ENCODE measurements around the gene FOXL2. TPM values are rescaled to one million over a fixed set of nuclear protein-coding genes. Genes with fewer than 3 reads are reported as not detected.
"Not testable (repeated sequence)": the region's sequence is repeated elsewhere in the genome, so short reads cannot be mapped to it uniquely, and the experiment has no call there.

Gene FOXL2
- total RNA-seq, 1 donor from 2014 or later: not detected

DNA sequence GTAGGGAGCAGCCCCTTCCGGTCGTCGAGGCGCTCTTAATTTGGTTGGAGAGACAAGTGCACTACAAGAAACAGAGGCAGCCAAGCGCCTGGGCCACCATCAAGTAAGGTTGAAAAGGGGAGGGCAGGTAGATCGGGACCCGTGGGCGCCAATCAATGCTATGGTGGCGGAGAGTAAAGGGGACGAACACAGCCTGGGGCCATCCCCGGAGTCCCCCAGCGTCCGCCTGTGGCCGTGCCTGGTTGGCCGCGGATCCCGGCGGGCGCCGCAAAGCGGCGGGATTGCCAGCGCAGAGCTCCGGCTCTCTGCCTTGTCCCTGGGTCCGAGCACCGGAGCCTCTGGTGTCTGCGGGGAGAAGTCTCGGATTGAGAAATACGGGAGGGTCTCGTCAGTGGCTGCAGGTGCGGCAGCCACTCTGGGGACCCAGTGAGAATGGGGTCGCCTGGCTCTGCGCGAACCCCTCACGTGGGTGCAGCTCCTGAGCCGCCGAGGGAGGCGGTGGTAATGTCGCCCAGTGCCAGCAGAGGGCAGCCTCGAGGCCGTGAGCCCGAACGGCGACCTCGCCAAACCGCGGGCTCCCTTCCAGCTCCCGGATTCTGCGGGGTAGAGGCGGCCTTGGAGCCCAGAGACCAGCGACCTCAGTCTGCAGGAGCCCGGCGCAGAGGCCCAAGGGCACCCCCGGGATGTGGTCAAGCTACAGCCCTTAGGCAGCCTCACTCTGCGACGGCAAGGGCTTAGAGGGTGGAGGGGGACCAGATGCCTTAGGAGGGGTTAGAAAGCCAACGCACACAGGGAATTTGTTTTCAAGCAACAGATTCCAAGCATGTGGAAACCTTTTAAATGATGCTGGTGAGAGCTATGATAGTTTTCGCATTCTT is 10.8 kb downstream of the FOXL2 start:
- DNase-seq (peak; percentile 90), ATAC-seq (ENCODE audit: poor library complexity) (peak; percentile 89)
- intact Hi-C loops (cut with DNase I): loop anchor here (5.0 kb wide), 1 partner anchor 391 kb away; no protein-coding TSS in a partner anchor

DNA sequence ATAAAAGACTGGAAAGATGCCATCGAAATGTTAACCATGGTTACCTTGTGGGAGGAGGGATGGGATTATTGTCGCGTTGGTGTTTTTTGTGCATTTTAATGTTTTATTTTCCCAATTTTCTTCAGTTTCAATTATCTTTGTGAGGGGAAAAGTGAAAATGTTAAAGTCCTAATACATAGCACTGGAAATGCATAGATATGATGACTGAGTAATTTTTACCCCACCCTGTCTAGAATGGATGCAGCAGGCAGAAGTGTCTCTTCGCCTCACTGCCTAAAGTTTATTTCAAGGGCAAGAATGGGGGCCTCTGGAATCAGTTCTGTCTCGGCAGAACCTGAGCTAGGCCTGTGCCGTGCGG is 11.5 kb downstream of the FOXL2 start:
- ATAC-seq (ENCODE audit: poor library complexity) (peak; percentile 9), DNase-seq (no peak)
- intact Hi-C loops (cut with DNase I): loop anchor here (5.0 kb wide), 1 partner anchor 392 kb away; no protein-coding TSS in a partner anchor

DNA sequence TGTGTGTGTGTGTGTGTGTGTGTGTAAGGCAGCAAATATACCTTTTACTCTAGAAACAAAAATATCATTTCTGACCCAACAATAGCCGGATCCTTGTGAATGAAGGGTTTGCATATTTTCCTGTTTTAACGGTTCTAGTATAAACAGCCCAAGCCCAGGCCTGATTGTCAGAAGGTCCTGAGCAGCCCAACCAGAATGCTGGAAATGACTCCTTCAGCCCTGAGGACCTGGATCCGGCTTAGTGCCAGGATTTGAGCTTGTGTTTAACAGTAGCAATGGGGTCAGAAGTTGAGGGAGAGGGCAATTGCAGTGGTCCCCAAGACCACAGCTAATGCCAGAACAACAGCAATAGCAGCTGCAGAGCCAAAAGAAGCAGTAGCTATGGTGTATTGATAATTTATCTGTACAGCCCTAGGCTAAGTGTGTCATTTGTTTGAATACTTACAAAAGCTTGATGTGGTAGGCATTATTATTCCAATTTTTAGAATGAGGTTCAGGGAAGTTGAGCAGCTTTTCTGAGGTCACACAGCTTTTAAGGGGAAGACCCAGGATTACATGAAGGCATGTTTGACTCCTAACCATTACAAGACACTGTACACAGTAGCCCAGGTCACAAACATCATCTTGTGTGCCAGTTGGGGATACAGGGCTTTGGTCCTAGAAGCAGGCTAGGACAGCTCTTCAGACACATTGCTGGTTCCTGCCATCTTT is 12.8 kb downstream of the FOXL2 start:
- intact Hi-C loops (cut with DNase I): no loop called here
- no peak for ATAC-seq (ENCODE audit: poor library complexity)

DNA sequence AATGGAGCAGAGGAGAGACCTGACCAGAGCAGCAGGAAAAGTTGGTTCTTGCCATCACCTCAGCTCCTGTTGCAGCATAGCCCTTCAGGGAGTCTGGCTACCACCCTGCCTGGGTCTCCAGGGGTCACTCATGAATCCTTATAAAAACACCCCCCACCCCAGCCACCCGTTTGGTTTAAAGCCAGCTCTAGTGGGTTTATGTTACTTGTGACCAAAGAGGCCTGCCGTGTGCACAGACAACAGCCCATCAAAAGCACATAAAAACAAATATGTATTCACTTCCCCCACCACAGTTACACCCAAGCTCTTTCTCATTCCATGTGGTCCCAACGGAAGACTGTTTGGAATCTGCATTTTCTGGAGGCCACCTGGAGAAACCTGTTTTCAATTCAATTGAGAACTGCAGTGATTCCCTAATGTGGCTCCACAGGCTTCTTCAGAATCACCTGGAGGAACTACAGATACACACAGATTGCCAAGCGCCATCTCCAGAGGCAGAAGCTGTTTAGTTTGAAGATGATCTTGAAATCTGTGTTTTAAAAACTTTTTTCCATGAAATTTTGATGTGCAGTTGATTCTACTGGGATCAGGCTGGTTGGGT is 13.8 kb downstream of the FOXL2 start:
- intact Hi-C loops (cut with DNase I): no loop called here
- ATAC-seq (ENCODE audit: poor library complexity) (no peak), DNase-seq (no peak)

More for the DNA sequence above, 12.8 kb downstream of the FOXL2 start:
- DNase-seq: no peak

DNA sequence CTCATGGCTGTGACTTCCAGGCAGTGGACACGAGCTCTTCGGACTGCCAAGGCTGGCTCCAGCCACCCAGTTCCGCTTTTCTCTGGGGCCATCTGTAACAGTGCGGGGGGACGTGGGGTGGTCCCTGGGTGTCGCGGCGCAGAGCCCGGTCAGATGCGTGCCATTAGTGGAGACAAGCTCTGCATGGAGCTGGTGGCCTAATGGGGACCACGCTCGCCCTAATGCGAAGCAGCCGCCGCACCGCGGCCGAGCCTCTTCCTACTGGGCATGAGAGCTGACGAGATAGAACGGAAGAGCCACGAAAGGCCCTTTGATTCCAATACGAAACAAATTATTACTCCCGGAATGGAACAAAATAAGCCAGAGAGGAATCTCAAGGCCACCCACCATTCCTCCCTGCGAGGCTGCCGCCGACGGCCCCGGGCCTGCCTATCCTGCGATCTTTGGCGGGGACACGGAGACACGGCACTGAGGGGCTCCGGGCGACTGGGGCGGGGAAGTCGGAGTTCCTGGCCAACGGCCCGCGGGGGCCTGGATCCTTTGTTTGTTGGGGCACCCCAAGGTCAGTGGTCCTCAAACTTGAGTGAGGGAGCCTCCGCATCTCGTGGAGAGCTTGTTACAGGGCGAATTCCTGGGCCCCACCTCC is 18.1 kb downstream of the FOXL2 start:
- intact Hi-C loops (cut with DNase I): no loop called here
- ATAC-seq (ENCODE audit: poor library complexity): no peak

DNA sequence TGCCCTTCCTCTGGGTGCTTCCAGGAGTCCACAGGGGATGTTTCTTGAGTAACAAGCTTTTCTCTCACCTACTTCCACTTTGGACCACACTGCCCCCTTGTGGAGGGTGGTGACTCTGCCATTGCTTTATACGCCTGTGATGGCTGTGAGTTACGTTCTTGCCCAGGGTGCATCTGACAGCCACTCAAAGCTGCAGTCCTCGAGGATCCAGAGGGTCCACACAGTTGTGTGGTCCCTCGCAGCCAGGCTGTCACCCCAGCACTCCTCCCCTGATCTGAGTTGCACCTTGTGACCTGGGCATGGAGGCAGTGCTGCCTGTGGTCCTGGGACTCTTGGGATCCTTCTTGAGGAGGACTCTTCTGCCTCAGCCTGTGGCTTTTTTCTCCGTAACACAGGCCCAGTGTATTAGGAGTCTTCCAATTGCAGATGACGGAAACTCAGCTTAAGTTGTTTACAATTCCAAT is 23.4 kb downstream of the FOXL2 start:
- intact Hi-C loops (cut with DNase I): no loop called here

More for the DNA sequence above, 18.1 kb downstream of the FOXL2 start:
- no peak for DNase-seq

DNA sequence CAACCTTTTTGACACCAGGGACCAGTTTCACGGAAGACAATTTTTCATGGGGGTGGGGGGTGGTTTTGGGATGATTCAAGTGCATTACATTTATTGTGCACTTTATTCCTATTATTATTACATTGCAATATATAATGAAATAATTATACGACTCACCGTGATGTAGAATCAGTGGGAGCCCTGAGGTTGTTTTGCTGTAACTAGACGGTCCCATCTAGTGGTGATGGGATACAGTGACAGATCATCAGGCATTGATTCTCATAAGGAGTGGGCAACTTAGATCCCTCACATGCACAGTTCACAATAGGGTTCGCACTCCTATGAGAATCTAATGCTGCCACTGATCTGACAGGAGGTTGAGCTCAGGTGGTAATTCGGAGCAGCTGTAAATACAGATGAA is 24.5 kb downstream of the FOXL2 start:
- DNase-seq; intact Hi-C loops (cut with DNase I); ATAC-seq (ENCODE audit: poor library complexity): not testable (repeated sequence)

More for the DNA sequence above, 23.4 kb downstream of the FOXL2 start:
- ATAC-seq (ENCODE audit: poor library complexity) (peak; percentile 81), DNase-seq (peak; percentile 84)

DNA sequence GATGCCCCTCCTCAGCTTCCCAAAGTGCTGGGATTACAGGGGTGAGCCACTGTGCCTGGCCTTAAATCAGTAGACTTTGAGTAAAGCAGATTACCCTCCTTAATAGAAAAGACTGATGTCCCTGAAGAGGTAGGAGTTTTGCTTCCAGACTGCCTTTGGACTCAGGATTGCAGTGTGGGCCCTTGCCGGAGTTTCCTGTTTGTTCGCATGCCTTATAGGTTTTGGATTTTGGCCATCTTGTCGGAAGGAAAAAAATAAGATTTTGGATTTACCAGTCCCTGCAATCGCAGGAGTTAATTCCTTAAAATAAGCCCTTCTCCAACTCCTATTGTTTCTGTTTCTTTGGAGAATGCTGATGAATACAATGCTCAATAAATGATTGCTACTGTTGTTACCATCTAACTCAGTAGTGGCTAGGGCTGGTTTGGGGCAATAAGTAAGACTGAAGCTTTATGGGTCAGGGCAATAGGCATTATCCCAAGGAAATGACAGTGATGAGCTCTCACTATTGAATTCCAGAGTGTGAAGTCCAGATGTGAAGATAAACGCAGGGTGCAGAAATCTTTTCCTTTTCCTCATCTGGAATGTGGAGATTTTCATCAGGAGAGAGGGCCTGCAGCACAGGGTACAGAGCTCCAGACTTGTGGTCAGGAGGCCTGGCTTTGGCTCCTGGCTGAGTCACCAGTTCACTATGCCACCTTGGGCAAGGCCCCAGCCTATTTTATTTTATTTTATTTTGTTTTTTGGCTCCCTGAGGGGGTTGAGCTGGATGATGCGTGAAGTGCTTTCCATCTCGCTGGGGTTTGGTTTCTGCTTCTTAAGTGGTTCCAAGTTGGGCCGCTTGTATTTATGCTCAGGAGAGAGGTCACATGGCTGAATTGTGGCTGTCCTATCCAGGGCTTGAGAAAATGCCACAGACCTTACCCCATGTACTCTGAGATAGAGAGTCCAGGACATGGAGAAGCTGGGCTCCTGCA is 25.3 kb downstream of the FOXL2 start:
- DNase-seq (no peak), ATAC-seq (ENCODE audit: poor library complexity) (no peak)
- intact Hi-C loops (cut with DNase I): no loop called here

DNA sequence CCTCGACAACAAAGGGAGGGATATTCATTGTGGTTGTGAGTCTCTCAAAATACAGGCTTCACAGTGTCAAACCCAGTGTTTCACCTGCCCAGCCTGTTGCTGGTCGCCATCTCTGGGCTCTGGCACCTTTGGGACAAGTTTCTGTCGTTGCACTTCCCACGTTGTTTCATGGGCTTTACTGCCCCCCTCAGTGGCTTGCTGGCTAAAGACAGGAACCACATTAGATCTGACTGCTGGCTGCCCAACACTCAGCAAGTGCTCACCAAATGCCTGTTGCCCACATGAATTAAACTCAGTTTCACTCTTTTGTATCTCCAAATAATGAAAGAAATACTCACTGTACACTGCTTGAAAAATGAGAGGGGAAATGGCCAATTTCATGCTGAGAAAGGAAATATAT is 27.6 kb downstream of the FOXL2 start:
- intact Hi-C loops (cut with DNase I): loop anchor here (5.0 kb wide), 1 partner anchor 222 kb away; no protein-coding TSS in a partner anchor
- DNase-seq (no peak), ATAC-seq (ENCODE audit: poor library complexity) (no peak)

DNA sequence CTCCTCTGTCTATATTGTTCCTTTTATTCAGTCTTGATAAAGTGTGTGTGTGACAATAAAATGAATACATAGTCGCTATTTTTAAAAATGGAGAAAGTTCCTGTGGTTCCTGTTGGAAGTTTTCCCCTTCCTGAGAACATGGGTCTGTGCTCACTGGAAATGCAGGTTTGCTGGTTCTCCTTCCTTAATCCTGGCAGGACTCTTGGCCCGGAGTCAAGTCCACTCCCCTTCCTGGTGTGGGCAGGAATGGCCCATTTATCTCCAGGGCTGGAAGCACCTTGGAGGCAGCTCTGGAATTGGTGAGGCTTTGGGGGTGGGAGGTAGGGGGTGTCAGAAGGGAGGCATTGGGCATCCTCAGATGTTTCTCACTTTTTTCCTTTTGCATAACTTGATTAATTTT is 30.1 kb downstream of the FOXL2 start:
- DNase-seq: no peak
- ATAC-seq (ENCODE audit: poor library complexity): no peak

DNA sequence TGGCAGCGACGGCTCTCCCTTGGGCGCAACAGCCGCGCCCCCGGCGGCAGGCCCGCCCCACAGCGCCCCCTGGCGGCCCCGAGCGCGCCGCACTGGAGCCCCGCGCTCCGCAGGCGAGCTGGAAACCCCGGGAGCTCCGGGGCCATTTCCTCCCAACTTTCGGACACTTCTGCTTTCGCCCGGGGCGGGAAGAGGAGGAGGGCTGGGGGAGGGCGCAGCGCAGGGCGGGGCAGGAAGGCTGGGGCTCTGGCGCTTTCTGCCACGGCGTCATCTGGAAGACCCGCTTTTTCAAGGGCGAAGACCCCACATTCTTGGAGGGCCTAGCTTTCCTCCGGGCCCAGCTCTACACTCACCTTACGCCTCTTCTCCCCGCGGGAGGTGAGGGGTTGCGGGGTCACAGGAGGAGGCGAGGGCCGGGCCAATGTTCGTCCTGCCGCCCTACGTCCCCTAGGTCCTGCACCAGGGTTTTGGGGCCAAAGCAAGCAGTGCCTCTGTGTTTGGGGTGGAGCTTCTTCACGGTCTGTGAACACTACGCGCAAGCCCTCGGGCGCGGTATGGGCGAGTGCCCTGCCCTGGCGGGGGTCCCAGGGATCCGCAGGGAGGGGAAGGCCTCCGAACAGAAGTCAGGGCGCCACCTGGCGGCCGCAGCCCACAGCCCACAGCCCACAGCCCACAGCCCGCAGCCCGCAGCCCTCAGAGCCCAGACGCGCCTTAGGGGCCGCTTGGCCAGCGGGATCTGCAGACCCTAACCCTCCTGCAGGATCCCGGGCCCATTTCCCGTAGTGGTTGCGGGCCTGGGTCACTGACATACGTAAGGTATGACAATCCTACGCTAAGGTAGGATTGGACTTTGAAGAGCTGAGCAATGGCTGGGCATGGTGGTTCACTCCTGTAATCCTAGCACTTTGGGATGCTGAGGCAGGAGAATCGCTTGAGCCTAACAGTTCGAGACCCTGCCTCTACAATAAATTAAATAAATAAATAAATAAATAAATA is 31.1 kb downstream of the FOXL2 start:
- DNase-seq (peak; percentile 97), ATAC-seq (ENCODE audit: poor library complexity) (peak; percentile 97)
- intact Hi-C loops (cut with DNase I): loop anchor here (2.0 to 5.0 kb wide), 2 partner anchors 218 to 321 kb away; partner anchors contain the start of gene CEP70

More for the DNA sequence above, 30.1 kb downstream of the FOXL2 start:
- intact Hi-C loops (cut with DNase I): loop anchor here (5.0 kb wide), 1 partner anchor 220 kb away; no protein-coding TSS in a partner anchor

DNA sequence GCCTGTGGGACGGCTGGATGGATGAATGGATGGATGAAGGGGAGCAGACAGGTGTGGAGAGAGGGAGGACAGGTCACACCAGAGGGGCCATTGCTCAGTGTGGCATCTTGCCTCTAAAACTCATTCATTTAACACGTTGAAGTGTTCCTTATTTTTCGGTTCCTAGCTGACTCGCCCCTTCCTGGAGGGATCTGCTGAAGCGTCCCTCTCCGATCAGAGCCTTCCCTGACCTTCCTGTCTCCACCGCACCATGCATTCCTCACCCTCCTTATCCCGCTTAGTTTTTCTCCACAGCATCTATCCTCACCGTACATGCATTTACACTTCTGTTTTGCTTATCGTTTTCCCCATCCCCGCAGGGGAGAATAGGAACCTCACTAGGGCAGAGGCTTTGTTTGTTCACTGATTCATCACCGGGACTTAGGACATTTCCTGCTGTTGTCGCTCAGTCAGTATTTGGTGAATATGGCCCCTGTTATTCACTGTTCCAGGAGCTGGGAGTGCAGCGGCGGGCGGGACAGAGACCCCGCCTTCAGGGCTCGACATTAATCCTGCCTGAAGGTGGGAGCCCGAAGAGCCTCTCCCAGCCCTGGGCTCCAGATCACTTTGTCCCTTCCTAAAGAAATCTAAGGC is 32.0 kb downstream of the FOXL2 start:
- intact Hi-C loops (cut with DNase I): loop anchor here (2.0 to 5.0 kb wide), 3 partner anchors 78 to 320 kb away; partner anchors contain the start of gene CEP70
- DNase-seq (no peak), ATAC-seq (ENCODE audit: poor library complexity) (no peak)

DNA sequence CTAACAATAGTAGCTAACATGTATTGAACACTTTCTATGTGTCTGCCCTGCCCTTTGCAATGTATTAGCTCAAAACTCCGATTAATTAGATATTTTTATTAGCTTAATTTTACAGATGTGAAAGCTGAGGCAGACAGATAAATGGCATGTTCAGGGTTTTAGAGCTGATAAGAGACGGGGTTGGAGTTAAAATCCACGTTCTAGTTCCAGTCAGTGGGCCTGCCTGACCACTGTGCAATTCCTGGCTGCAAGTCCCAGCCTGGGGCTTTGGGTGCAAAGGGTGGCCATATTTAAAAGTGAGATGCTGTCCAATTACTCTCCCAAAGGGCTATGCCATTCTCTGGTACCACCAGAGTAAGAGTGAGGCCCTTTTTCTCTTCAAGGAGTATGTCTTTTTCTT is 33.2 kb downstream of the FOXL2 start:
- DNase-seq (no peak), ATAC-seq (ENCODE audit: poor library complexity) (no peak)
- intact Hi-C loops (cut with DNase I): loop anchor here (2.0 to 5.0 kb wide), 2 partner anchors 76 to 319 kb away; partner anchors contain the start of gene CEP70

DNA sequence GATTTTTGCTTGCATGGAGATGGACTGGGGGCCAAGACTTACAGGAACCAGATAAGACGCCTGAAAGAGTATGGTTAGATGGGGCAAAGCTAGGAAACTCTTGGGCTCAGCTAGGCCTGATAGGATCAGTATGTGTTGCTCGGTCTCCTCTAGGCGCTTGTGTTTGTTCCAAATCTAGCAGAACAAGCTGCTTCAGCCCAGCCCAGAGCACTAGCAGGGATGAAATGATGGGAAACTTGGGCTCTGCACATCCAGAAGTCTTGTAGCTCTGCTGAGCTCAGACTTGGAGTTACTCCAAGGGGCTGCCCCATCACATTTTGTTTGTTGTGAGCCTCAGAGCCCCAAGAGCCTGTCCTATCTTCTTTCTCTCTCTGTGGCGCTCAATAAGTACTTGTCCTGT is 34.7 kb downstream of the FOXL2 start:
- DNase-seq (no peak), ATAC-seq (ENCODE audit: poor library complexity) (no peak)
- intact Hi-C loops (cut with DNase I): loop anchor here (5.0 kb wide), 1 partner anchor 75 kb away; no protein-coding TSS in a partner anchor

DNA sequence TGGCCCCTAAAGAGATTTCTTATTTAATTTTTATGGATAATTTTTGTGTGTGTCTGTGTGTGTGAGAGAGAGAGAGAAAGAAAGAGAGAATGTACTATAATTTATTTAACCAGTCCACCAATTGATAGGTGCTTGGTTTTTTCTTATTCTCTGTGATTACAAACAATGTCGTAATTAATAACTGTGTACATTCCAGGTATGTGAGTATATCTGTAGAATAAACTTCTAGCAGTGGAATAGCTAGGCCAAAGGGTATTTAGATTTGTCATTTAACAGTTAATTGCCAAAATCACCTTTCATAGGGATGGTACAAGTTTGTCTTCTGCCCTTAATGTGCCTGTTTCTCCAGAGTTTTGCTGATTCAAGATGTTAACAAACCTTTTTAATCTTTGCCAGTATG is 35.3 kb downstream of the FOXL2 start:
- no peak for DNase-seq
- intact Hi-C loops (cut with DNase I): loop anchor here (5.0 kb wide), 1 partner anchor 74 kb away; no protein-coding TSS in a partner anchor
- ATAC-seq (ENCODE audit: poor library complexity): no peak

Measured in Right ventricle myocardium superior (tissue), 1 donor.